Tongue (tissue), 2 donors: Measurements from ENCODE around the gene ARL13B. TPM values are rescaled to one million over a fixed set of nuclear protein-coding genes. Genes with fewer than 3 reads are reported as not detected.
"Not testable (repeated sequence)": the region's sequence is repeated elsewhere in the genome, so short reads cannot be mapped to it uniquely, and the experiment has no call there.

Experiments
- DNase-seq: peaks from one replicate; pipeline ENCODE4 v3.0.0-alpha.2; 2015
- total RNA-seq: library from RNA; depleted of rRNA; stranded (reverse); fragments of >200 nt; gene quantifications from one replicate; pipeline ENCODE4 v1.2.3, GENCODE V29; 2014

The ARL13B gene
- total RNA-seq, 1 donor from 2014 or later = 8.3 TPM

- no peak for DNase-seq
Measured at GRCh38 chr3:94001191-94001590, 21.2 kb downstream of the ARL13B start.

- no peak for DNase-seq
Measured at GRCh38 chr3:94001827-94002495, 22.0 kb downstream of the ARL13B start.

- DNase-seq = peak; percentile 67
Measured at GRCh38 chr3:94004301-94004910, 24.5 kb downstream of the ARL13B start.

GRCh38 chr3:94008253-94008652, 28.3 kb downstream of the ARL13B start:
- no peak for DNase-seq

- DNase-seq = no peak
Measured at GRCh38 chr3:94009608-94010007, 29.7 kb downstream of the ARL13B start.

GRCh38 chr3:94011233-94011711, 31.3 kb downstream of the ARL13B start:
- no peak for DNase-seq

- DNase-seq = no peak
Measured at GRCh38 chr3:94012185-94012584, 32.2 kb downstream of the ARL13B start.

GRCh38 chr3:94015025-94015424, 35.1 kb downstream of the ARL13B start:
- no peak for DNase-seq

- DNase-seq = no peak
Measured at GRCh38 chr3:94019659-94020058, 39.7 kb downstream of the ARL13B start.

GRCh38 chr3:94020293-94020692, 40.3 kb downstream of the ARL13B start:
- no peak for DNase-seq

- no peak for DNase-seq
Measured at GRCh38 chr3:94024385-94024784, 44.4 kb downstream of the ARL13B start.

GRCh38 chr3:94026623-94027022, 46.7 kb downstream of the ARL13B start:
- DNase-seq = no peak

- peak; percentile 15 for DNase-seq
Measured at GRCh38 chr3:94028093-94028837, 48.3 kb downstream of the ARL13B start, which contains the start of gene STX19. TSS of gene STX19 (minus strand) at chr3:94028597. CDS start at chr3:94015269, 13,328 bp downstream.

GRCh38 chr3:94036909-94037507, 57.1 kb downstream of the ARL13B start:
- peak; percentile 7 for DNase-seq

GRCh38 chr3:94043285-94043684, 63.3 kb downstream of the ARL13B start:
- no peak for DNase-seq

- DNase-seq = not testable (repeated sequence)
Measured at GRCh38 chr3:94044100-94044936, 64.4 kb downstream of the ARL13B start.

GRCh38 chr3:94046533-94046932, 66.6 kb downstream of the ARL13B start:
- no peak for DNase-seq

- no peak for DNase-seq
Measured at GRCh38 chr3:94049267-94049666, 69.3 kb downstream of the ARL13B start.

- DNase-seq = no peak
Measured at GRCh38 chr3:94050546-94050945, 70.6 kb downstream of the ARL13B start.

GRCh38 chr3:94061297-94061696, 81.3 kb downstream of the ARL13B start:
- DNase-seq = no peak

GRCh38 chr3:94062513-94063404, 82.8 kb downstream of the ARL13B start, which contains the start of the genes DHFR2 and NSUN3:
TSS of gene DHFR2 (minus strand) at chr3:94062916. CDS start at chr3:94061511, 1,405 bp downstream.
TSS of gene NSUN3 (plus strand) at chr3:94063061. CDS start at chr3:94063127, 66 bp downstream.
- DNase-seq = peak; percentile 98
